Measurements from ENCODE around the gene EEA1. TPM values are rescaled to one million over a fixed set of nuclear protein-coding genes. Genes with fewer than 3 reads are reported as not detected.
A peak's percentile ranks its signal among the peaks of the same experiment; 100 is the strongest.
"Not testable (repeated sequence)": the region's sequence is repeated elsewhere in the genome, so short reads cannot be mapped to it uniquely, and the experiment has no call there.

EEA1 gene
- total RNA-seq, 1 experiment from 2014 or later = 29.0 TPM

GRCh38 chr12:92784356-92784755, 144.7 kb downstream of the EEA1 start:
- in situ Hi-C loops (cut with HindIII; ENCODE audit: low pct_unique_long_range_greater_than_20kb, low sequenced_read_pairs) = no loop called here
- no peak for DNase-seq (ENCODE audit: low read depth, low spot score)

GRCh38 chr12:92779902-92780301, 149.2 kb downstream of the EEA1 start:
- DNase-seq (ENCODE audit: low read depth, low spot score) = no peak
- in situ Hi-C loops (cut with HindIII; ENCODE audit: low pct_unique_long_range_greater_than_20kb, low sequenced_read_pairs) = no loop called here

- in situ Hi-C loops (cut with HindIII; ENCODE audit: low pct_unique_long_range_greater_than_20kb, low sequenced_read_pairs) = no loop called here
- DNase-seq (ENCODE audit: low read depth, low spot score) = no peak
Measured at GRCh38 chr12:92778525-92778924, 150.6 kb downstream of the EEA1 start.

- in situ Hi-C loops (cut with HindIII; ENCODE audit: low pct_unique_long_range_greater_than_20kb, low sequenced_read_pairs) = no loop called here
Measured at GRCh38 chr12:92775416-92775815, 153.7 kb downstream of the EEA1 start.

GRCh38 chr12:92771001-92771400, 158.1 kb downstream of the EEA1 start:
- in situ Hi-C loops (cut with HindIII; ENCODE audit: low pct_unique_long_range_greater_than_20kb, low sequenced_read_pairs) = no loop called here
- DNase-seq (ENCODE audit: low read depth, low spot score) = no peak

More at GRCh38 chr12:92775416-92775815, 153.7 kb downstream of the EEA1 start:
- no peak for DNase-seq (ENCODE audit: low read depth, low spot score)

- DNase-seq (ENCODE audit: low read depth, low spot score) = no peak
- in situ Hi-C loops (cut with HindIII; ENCODE audit: low pct_unique_long_range_greater_than_20kb, low sequenced_read_pairs) = no loop called here
Measured at GRCh38 chr12:92769124-92769901, 159.8 kb downstream of the EEA1 start.

- in situ Hi-C loops (cut with HindIII; ENCODE audit: low pct_unique_long_range_greater_than_20kb, low sequenced_read_pairs) = no loop called here
- no peak for DNase-seq (ENCODE audit: low read depth, low spot score)
Measured at GRCh38 chr12:92765871-92766270, 163.2 kb downstream of the EEA1 start.

GRCh38 chr12:92764831-92765230, 164.3 kb downstream of the EEA1 start:
- in situ Hi-C loops (cut with HindIII; ENCODE audit: low pct_unique_long_range_greater_than_20kb, low sequenced_read_pairs) = no loop called here
- no peak for DNase-seq (ENCODE audit: low read depth, low spot score)

GRCh38 chr12:92762773-92763172, 166.3 kb downstream of the EEA1 start:
- in situ Hi-C loops (cut with HindIII; ENCODE audit: low pct_unique_long_range_greater_than_20kb, low sequenced_read_pairs) = no loop called here
- no peak for DNase-seq (ENCODE audit: low read depth, low spot score)

GRCh38 chr12:92759634-92760268, 169.3 kb downstream of the EEA1 start:
- DNase-seq (ENCODE audit: low read depth, low spot score) = peak; percentile 65
- in situ Hi-C loops (cut with HindIII; ENCODE audit: low pct_unique_long_range_greater_than_20kb, low sequenced_read_pairs) = no loop called here

- in situ Hi-C loops (cut with HindIII; ENCODE audit: low pct_unique_long_range_greater_than_20kb, low sequenced_read_pairs) = no loop called here
- DNase-seq (ENCODE audit: low read depth, low spot score) = no peak
Measured at GRCh38 chr12:92757597-92758121, 171.4 kb downstream of the EEA1 start.

GRCh38 chr12:92756898-92757596, 172.0 kb downstream of the EEA1 start:
- in situ Hi-C loops (cut with HindIII; ENCODE audit: low pct_unique_long_range_greater_than_20kb, low sequenced_read_pairs) = no loop called here
- DNase-seq (ENCODE audit: low read depth, low spot score) = no peak

GRCh38 chr12:92753976-92754885, 174.9 kb downstream of the EEA1 start:
- peak; percentile 76 for DNase-seq (ENCODE audit: low read depth, low spot score)
- in situ Hi-C loops (cut with HindIII; ENCODE audit: low pct_unique_long_range_greater_than_20kb, low sequenced_read_pairs) = no loop called here

GRCh38 chr12:92749691-92750090, 179.4 kb downstream of the EEA1 start:
- DNase-seq (ENCODE audit: low read depth, low spot score); in situ Hi-C loops (cut with HindIII; ENCODE audit: low pct_unique_long_range_greater_than_20kb, low sequenced_read_pairs): not testable (repeated sequence)

GRCh38 chr12:92747151-92747550, 181.9 kb downstream of the EEA1 start:
- no peak for DNase-seq (ENCODE audit: low read depth, low spot score)
- in situ Hi-C loops (cut with HindIII; ENCODE audit: low pct_unique_long_range_greater_than_20kb, low sequenced_read_pairs) = no loop called here

GRCh38 chr12:92745856-92746550, 183.1 kb downstream of the EEA1 start:
- in situ Hi-C loops (cut with HindIII; ENCODE audit: low pct_unique_long_range_greater_than_20kb, low sequenced_read_pairs) = no loop called here
- DNase-seq (ENCODE audit: low read depth, low spot score) = no peak

GRCh38 chr12:92743026-92743425, 186.1 kb downstream of the EEA1 start:
- in situ Hi-C loops (cut with HindIII; ENCODE audit: low pct_unique_long_range_greater_than_20kb, low sequenced_read_pairs) = no loop called here

More at GRCh38 chr12:92743026-92743425, 186.1 kb downstream of the EEA1 start:
- no peak for DNase-seq (ENCODE audit: low read depth, low spot score)
